ENCODE data around the gene EIPR1.

Gene EIPR1

DNA sequence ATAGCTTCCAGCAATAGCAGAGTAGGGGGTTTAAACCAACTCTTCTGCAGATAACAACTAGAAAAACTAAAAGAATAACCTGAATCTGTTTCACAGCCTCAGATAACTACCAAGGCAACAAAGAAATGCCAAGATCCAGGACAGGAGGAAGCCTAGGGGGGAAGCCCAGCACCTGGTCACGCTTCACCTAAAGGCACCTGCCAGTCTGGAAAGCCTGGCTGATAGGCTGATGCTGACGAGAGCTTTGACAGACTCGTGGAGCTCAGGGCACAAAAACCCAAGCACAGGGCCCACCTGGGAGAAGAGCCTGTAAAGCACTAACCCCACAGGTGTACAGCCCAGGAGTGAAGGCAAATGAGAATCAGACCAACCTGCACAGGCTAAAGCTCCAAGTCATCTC is 22.6 kb downstream of the EIPR1 start:
- ATAC-seq, result no peak
- TF ChIP-seq ZFP3 (CRISPR knock-in tag; IDR thresholded peaks at IDR 0.05) (no peak), ZFP30 (CRISPR knock-in tag; IDR thresholded peaks at IDR 0.05) (no peak), BACH2 (CRISPR knock-in tag; IDR thresholded peaks at IDR 0.05; ENCODE audit: borderline replicate concordance) (no peak), SNAI2 (CRISPR knock-in tag; IDR thresholded peaks at IDR 0.05) (no peak), ZNF70 (CRISPR knock-in tag; IDR thresholded peaks at IDR 0.05) (no peak), TOX (CRISPR knock-in tag; IDR thresholded peaks at IDR 0.05; ENCODE audit: borderline replicate concordance) (no peak), ZNF565 (CRISPR knock-in tag; conservative IDR thresholded peaks at IDR 0.05; ENCODE audit: low read depth) (no peak), CREB5 (CRISPR knock-in tag; IDR thresholded peaks at IDR 0.05; ENCODE audit: low read depth) (no peak)
- TF ChIP-seq, protein P1, sequence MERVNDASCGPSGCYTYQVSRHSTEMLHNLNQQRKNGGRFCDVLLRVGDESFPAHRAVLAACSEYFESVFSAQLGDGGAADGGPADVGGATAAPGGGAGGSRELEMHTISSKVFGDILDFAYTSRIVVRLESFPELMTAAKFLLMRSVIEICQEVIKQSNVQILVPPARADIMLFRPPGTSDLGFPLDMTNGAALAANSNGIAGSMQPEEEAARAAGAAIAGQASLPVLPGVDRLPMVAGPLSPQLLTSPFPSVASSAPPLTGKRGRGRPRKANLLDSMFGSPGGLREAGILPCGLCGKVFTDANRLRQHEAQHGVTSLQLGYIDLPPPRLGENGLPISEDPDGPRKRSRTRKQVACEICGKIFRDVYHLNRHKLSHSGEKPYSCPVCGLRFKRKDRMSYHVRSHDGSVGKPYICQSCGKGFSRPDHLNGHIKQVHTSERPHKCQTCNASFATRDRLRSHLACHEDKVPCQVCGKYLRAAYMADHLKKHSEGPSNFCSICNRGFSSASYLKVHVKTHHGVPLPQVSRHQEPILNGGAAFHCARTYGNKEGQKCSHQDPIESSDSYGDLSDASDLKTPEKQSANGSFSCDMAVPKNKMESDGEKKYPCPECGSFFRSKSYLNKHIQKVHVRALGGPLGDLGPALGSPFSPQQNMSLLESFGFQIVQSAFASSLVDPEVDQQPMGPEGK (CRISPR knock-in tag; IDR thresholded peaks at IDR 0.05; ENCODE audit: borderline replicate concordance), result no peak
- TF ChIP-seq, protein P2, sequence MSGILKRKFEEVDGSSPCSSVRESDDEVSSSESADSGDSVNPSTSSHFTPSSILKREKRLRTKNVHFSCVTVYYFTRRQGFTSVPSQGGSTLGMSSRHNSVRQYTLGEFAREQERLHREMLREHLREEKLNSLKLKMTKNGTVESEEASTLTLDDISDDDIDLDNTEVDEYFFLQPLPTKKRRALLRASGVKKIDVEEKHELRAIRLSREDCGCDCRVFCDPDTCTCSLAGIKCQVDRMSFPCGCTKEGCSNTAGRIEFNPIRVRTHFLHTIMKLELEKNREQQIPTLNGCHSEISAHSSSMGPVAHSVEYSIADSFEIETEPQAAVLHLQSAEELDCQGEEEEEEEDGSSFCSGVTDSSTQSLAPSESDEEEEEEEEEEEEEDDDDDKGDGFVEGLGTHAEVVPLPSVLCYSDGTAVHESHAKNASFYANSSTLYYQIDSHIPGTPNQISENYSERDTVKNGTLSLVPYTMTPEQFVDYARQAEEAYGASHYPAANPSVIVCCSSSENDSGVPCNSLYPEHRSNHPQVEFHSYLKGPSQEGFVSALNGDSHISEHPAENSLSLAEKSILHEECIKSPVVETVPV (CRISPR knock-in tag; IDR thresholded peaks at IDR 0.05), result no peak

DNA sequence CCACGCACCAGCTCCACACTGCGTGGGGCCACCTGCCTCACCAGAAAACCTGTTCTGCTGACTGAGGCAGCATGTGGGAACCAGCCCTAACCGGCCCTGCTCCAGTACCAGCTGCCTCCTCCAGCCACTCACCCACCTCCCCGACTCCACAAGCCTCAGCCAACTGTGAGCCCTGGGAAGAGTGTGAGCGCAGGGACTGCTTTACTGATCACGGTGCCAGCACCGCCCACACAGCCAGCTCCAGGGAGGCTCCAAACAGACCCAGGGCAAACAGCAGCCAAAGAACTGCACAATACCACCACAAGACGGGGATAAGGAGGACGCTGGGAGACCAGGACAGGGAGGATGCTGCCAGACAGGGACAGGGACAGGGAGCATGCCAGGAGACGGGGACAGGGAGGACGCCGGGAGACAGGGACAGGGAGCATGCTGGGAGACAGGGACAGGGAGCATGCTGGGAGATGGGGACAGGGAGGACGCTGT is 28.4 kb downstream of the EIPR1 start:
- no peak for TF ChIP-seq TCF4 (CRISPR knock-in tag; IDR thresholded peaks at IDR 0.05; ENCODE audit: borderline replicate concordance)
- no peak for TF ChIP-seq ISL1 (CRISPR knock-in tag; IDR thresholded peaks at IDR 0.05)
- no peak for TF ChIP-seq ESRRG (CRISPR knock-in tag; IDR thresholded peaks at IDR 0.05)
- TF ChIP-seq SNAI2 (CRISPR knock-in tag; IDR thresholded peaks at IDR 0.05), result no peak
- TF ChIP-seq PPARA (CRISPR knock-in tag; IDR thresholded peaks at IDR 0.05; ENCODE audit: borderline replicate concordance), result no peak
- TF ChIP-seq ZFP30 (CRISPR knock-in tag; IDR thresholded peaks at IDR 0.05), result no peak
- TF ChIP-seq, protein P2 (CRISPR knock-in tag; IDR thresholded peaks at IDR 0.05), result no peak
- no peak for TF ChIP-seq BACH2 (CRISPR knock-in tag; IDR thresholded peaks at IDR 0.05; ENCODE audit: borderline replicate concordance)
- no peak for TF ChIP-seq OSR1 (CRISPR knock-in tag; IDR thresholded peaks at IDR 0.05)
- TF ChIP-seq CREB5 (CRISPR knock-in tag; IDR thresholded peaks at IDR 0.05; ENCODE audit: low read depth), result no peak
- no peak for TF ChIP-seq ZNF70 (CRISPR knock-in tag; IDR thresholded peaks at IDR 0.05)
- TF ChIP-seq CSDC2 (CRISPR knock-in tag; IDR thresholded peaks at IDR 0.05), result no peak
- TF ChIP-seq GLIS3 (CRISPR knock-in tag; IDR thresholded peaks at IDR 0.05), result no peak
- TF ChIP-seq ZC3H10 (CRISPR knock-in tag; IDR thresholded peaks at IDR 0.05), result no peak
- no peak; the same call in 2 of the 3 replicates for ATAC-seq

GRCh38 chr2:3348767-3349166 is 28.9 kb downstream of the EIPR1 start:
- no peak for ATAC-seq
- no peak for TF ChIP-seq ZNF8 (CRISPR knock-in tag; IDR thresholded peaks at IDR 0.05)
- TF ChIP-seq, protein P1 (CRISPR knock-in tag; IDR thresholded peaks at IDR 0.05; ENCODE audit: borderline replicate concordance), result no peak
- TF ChIP-seq, protein P2 (CRISPR knock-in tag; IDR thresholded peaks at IDR 0.05), result no peak
- TF ChIP-seq ZFP30 (CRISPR knock-in tag; IDR thresholded peaks at IDR 0.05), result no peak
- TF ChIP-seq, protein P3, sequence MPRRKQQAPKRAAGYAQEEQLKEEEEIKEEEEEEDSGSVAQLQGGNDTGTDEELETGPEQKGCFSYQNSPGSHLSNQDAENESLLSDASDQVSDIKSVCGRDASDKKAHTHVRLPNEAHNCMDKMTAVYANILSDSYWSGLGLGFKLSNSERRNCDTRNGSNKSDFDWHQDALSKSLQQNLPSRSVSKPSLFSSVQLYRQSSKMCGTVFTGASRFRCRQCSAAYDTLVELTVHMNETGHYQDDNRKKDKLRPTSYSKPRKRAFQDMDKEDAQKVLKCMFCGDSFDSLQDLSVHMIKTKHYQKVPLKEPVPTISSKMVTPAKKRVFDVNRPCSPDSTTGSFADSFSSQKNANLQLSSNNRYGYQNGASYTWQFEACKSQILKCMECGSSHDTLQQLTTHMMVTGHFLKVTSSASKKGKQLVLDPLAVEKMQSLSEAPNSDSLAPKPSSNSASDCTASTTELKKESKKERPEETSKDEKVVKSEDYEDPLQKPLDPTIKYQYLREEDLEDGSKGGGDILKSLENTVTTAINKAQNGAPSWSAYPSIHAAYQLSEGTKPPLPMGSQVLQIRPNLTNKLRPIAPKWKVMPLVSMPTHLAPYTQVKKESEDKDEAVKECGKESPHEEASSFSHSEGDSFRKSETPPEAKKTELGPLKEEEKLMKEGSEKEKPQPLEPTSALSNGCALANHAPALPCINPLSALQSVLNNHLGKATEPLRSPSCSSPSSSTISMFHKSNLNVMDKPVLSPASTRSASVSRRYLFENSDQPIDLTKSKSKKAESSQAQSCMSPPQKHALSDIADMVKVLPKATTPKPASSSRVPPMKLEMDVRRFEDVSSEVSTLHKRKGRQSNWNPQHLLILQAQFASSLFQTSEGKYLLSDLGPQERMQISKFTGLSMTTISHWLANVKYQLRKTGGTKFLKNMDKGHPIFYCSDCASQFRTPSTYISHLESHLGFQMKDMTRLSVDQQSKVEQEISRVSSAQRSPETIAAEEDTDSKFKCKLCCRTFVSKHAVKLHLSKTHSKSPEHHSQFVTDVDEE (CRISPR knock-in tag; IDR thresholded peaks at IDR 0.05), result no peak
- TF ChIP-seq ZC3H10 (CRISPR knock-in tag; IDR thresholded peaks at IDR 0.05), result no peak
- TF ChIP-seq CSDC2 (CRISPR knock-in tag; IDR thresholded peaks at IDR 0.05), result no peak
- no peak for TF ChIP-seq ZNF565 (CRISPR knock-in tag; conservative IDR thresholded peaks at IDR 0.05; ENCODE audit: low read depth)
- TF ChIP-seq ZFP3 (CRISPR knock-in tag; IDR thresholded peaks at IDR 0.05), result no peak
- TF ChIP-seq ESRRG (CRISPR knock-in tag; IDR thresholded peaks at IDR 0.05), result no peak
